SK-MEL-5 (cell line): Measurements from ENCODE around the gene TAPT1. TPM values are rescaled to one million over a fixed set of nuclear protein-coding genes. Genes with fewer than 3 reads are reported as not detected.
"Not testable (repeated sequence)": the region's sequence is repeated elsewhere in the genome, so short reads cannot be mapped to it uniquely, and the experiment has no call there.

Experiments
- DNase-seq: peaks from one replicate; pipeline ENCODE4 v3.0.0-alpha.2; 2016; ENCODE audit warnings: low read depth, low spot score
- in situ Hi-C: cut with HindIII; loops from 2 replicates; pipeline ENCODE4 v1.10.0; 2016; ENCODE audit warnings: low sequenced_read_pairs, high pct_unique_total_duplicates, low pct_unique_long_range_greater_than_20kb
- total RNA-seq: library from RNA; depleted of rRNA; stranded (reverse); fragments of >200 nt; shearing (Covaris generic); gene quantifications from 2 replicates; pipeline ENCODE4 v1.2.3, GENCODE V29; 2014

Gene TAPT1
- total RNA-seq, 1 experiment from 2014 or later: 11.3 TPM

DNA sequence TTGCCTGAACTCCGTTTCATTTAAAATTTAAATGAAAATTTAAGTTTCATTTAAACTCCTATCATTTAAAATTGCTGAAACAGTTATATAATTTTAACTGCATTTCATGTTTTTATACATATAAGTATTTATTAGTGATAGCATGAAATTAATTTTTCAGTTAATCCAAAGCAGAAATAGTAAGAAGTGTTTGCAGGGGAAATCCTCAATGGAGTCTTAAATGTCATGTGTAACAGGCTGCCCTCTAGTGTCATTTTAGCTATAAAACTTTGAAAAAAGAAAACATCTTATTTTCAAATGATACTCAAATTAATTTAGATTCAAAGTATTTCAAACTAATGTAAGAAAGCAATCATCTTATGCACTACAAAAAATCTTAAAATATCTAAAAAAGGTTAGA, 27.2 kb downstream of the TAPT1 start:
- peak; percentile 43 for DNase-seq
- in situ Hi-C loops: no loop called here

- in situ Hi-C loops: no loop called here
Measured at GRCh38 chr4:16197876-16198665, 28.2 kb downstream of the TAPT1 start.

GRCh38 chr4:16196482-16197393, 29.5 kb downstream of the TAPT1 start:
- peak; percentile 87 for DNase-seq
- in situ Hi-C loops: no loop called here

More at GRCh38 chr4:16197876-16198665, 28.2 kb downstream of the TAPT1 start:
- DNase-seq: no peak

GRCh38 chr4:16195209-16195608, 31.1 kb downstream of the TAPT1 start:
- in situ Hi-C loops: no loop called here
- DNase-seq: no peak

- DNase-seq, in situ Hi-C loops: not testable (repeated sequence)
Measured at GRCh38 chr4:16194798-16195197, 31.5 kb downstream of the TAPT1 start.

DNA sequence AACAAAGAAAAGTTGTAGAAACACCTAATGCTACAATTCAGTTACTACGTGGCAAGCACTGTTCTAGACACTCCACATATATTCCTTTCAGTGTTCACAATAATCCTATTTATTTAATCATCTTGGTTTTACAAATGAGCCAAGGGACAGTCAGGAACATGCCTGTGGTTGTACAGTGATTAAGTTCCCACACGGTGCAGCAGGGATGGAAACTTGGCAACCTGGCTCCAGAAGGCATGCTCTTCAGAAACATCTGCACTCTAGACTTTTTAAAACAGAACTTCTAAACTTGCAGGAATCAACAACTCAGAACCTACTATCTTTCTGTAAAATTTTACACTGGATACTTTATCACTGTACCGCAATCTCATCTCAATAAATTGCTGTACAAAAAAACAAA, 32.1 kb downstream of the TAPT1 start:
- no peak for DNase-seq
- in situ Hi-C loops: no loop called here

- DNase-seq: peak; percentile 74
- in situ Hi-C loops: no loop called here
Measured at GRCh38 chr4:16192631-16193518, 33.4 kb downstream of the TAPT1 start.

- no peak for DNase-seq
- in situ Hi-C loops: no loop called here
Measured at GRCh38 chr4:16192057-16192456, 34.2 kb downstream of the TAPT1 start.

- in situ Hi-C loops: no loop called here
- no peak for DNase-seq
Measured at GRCh38 chr4:16187455-16187854, 38.8 kb downstream of the TAPT1 start.

- in situ Hi-C loops: no loop called here
- DNase-seq: no peak
Measured at GRCh38 chr4:16186986-16187385, 39.3 kb downstream of the TAPT1 start.

- no peak for DNase-seq
- in situ Hi-C loops: no loop called here
Measured at GRCh38 chr4:16183604-16184003, 42.7 kb downstream of the TAPT1 start.

- DNase-seq: no peak
- in situ Hi-C loops: no loop called here
Measured at GRCh38 chr4:16176621-16177020, 49.6 kb downstream of the TAPT1 start.

DNA sequence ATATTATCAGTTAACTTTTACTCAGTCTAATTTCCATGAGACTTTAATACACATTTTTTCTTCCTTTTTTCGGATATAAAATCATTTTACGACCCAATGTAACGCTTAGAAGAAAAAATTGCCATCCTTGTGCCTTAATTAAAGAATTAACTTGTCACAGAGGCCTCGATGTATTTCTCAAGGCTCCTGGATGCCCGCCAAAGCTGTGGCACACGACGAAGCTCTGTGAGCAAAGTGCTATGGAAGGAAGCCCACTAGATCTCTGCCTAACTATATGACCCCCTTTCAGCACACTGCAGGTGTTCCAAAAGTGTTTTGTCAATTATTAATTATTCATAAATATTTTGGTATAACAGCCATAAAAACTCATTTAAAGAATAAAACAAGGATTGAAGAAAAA, 54.4 kb downstream of the TAPT1 start:
- DNase-seq: no peak
- in situ Hi-C loops: no loop called here

GRCh38 chr4:16169490-16169889, 56.8 kb downstream of the TAPT1 start:
- in situ Hi-C loops: no loop called here

GRCh38 chr4:16168710-16169388, 57.4 kb downstream of the TAPT1 start:
- no peak for DNase-seq
- in situ Hi-C loops: no loop called here

More at GRCh38 chr4:16169490-16169889, 56.8 kb downstream of the TAPT1 start:
- DNase-seq: peak; percentile 12

- DNase-seq: no peak
- in situ Hi-C loops: no loop called here
Measured at GRCh38 chr4:16168144-16168543, 58.1 kb downstream of the TAPT1 start.

GRCh38 chr4:16165931-16166330, 60.3 kb downstream of the TAPT1 start:
- in situ Hi-C loops: no loop called here
- no peak for DNase-seq
